GM12878 (cell line): ENCODE measurements around the gene GRHL1. TPM values are rescaled to one million over a fixed set of nuclear protein-coding genes. Genes with fewer than 3 reads are reported as not detected.

Source experiments
- ATAC-seq: fragments of 200-7000 bp; cut with Tn5 transposase; 3 replicates; pipeline ENCODE4 v1.9.1; 2020; ENCODE audit warnings: mild to moderate bottlenecking, moderate library complexity
- BruUV-seq: library from RNA; stranded (reverse); fragments of 400-500 nt; replicated peaks from 2 replicates; lab custom pipeline; 2021; lab: Mats Ljungman, UMichigan
- CTCF ChIA-PET: fragments of 300-600 bp; sonication (Branson Sonifier 250); formaldehyde crosslinking; extraction: SDS; loops from one replicate; lab custom pipeline; 2021; ENCODE audit warnings: inconsistent platforms; lab: Yijun Ruan, JAX
- POLR2A ChIA-PET: fragments of 350-600 bp; formaldehyde crosslinking; extraction: SDS; loops from one replicate; lab custom pipeline; 2021; ENCODE audit warnings: inconsistent platforms; lab: Charles Lee
- RAD21 ChIA-PET: fragments of 300-600 bp; sonication (Branson Sonifier 250); formaldehyde crosslinking; loops from one replicate; lab custom pipeline; 2023; ENCODE audit warnings: antibody characterized with exemption; ENCODE audit not compliant: unreplicated experiment; lab: Charles Lee
- SMC1A ChIA-PET: fragments of 300-600 bp; sonication (Branson Sonifier 250); formaldehyde crosslinking; loops from one replicate; lab custom pipeline; 2023; ENCODE audit not compliant: unreplicated experiment, uncharacterized antibody; lab: Charles Lee
- DNase-seq: peaks from one replicate; pipeline ENCODE4 v3.0.0-alpha.2; 2011; ENCODE audit warnings: low read depth, low spot score
- FAIRE-seq: peaks from 3 replicates; lab custom pipeline; 2011; peaks lifted over from hg19 to GRCh38; lab: Jason Lieb, UNC
- H2AFZ ChIP-seq: 2 replicates; pipeline ENCODE4 v1.6.0; 2011; ENCODE audit warnings: low read depth, low read length, control low read depth; ENCODE audit not compliant: control insufficient read depth
- H3K27ac ChIP-seq: 2 replicates; pipeline ENCODE4 v1.5.1; 2011; ENCODE audit warnings: control low read depth; ENCODE audit not compliant: control insufficient read depth, insufficient read depth
- H3K27me3 ChIP-seq, 2 experiments: replicated peaks in 1 of 2; 2 replicates each; pipeline versions ENCODE4 v1.6.0 to v1.6.1; 2011; ENCODE audit warnings: low read length in 1 of 2; ENCODE audit not compliant: control insufficient read depth in 2 of 2, insufficient read depth in 2 of 2
- H3K36me3 ChIP-seq, 2 experiments: 2 replicates each; pipeline ENCODE4 v1.5.1; 2011; ENCODE audit warnings: low read length in 1 of 2; ENCODE audit not compliant: control insufficient read depth in 2 of 2, insufficient read depth in 2 of 2
- H3K4me1 ChIP-seq: 2 replicates; pipeline ENCODE4 v1.6.1; 2011; ENCODE audit warnings: mild to moderate bottlenecking, low read length, moderate library complexity, mixed read lengths; ENCODE audit not compliant: control insufficient read depth, insufficient read depth
- H3K4me2 ChIP-seq: 2 replicates; pipeline ENCODE4 v1.6.0; 2011; ENCODE audit warnings: control low read depth; ENCODE audit not compliant: control insufficient read depth, insufficient read depth
- H3K4me3 ChIP-seq: fragments of 200-600 bp; sonication (generic); 2 replicates; pipeline ENCODE4 v1.5.1; 2016
- H3K79me2 ChIP-seq: 2 replicates; pipeline ENCODE4 v1.6.0; 2011; ENCODE audit warnings: low read length; ENCODE audit not compliant: control insufficient read depth, insufficient read depth
- H3K9ac ChIP-seq: 2 replicates; pipeline ENCODE4 v1.8.0; 2011; ENCODE audit warnings: low read length, control low read depth, mixed read lengths; ENCODE audit not compliant: control insufficient read depth, insufficient read depth
- H3K9me3 ChIP-seq: replicated peaks from 3 replicates; pipeline ENCODE4 v1.5.1; 2011; ENCODE audit warnings: mild to moderate bottlenecking, low read length; ENCODE audit not compliant: control insufficient read depth, insufficient read depth
- H4K20me1 ChIP-seq: 2 replicates; pipeline ENCODE4 v1.6.0; 2011; ENCODE audit not compliant: control insufficient read depth, insufficient read depth
- CHD1 ChIP-seq: IDR thresholded peaks from 2 replicates; pipeline ENCODE4 v1.6.1; 2012; ENCODE audit warnings: low read depth, low read length, improper control_type of control experiment
- CREB1 ChIP-seq: IDR thresholded peaks from 2 replicates; pipeline ENCODE4 v1.6.1; 2012; ENCODE audit warnings: low read depth, mild to moderate bottlenecking, inconsistent platforms
- GATAD2B ChIP-seq: fragments of 450-650 bp; conservative IDR thresholded peaks from 2 replicates; pipeline ENCODE4 v1.6.1; 2017; ENCODE audit warnings: low read depth, mild to moderate bottlenecking, moderate library complexity
- IKZF1 ChIP-seq: fragments of 450-650 bp; conservative IDR thresholded peaks from 2 replicates; pipeline ENCODE4 v1.6.1; 2017; ENCODE audit warnings: antibody characterized with exemption, mild to moderate bottlenecking
- IRF4 ChIP-seq: IDR thresholded peaks from 2 replicates; pipeline ENCODE4 v1.6.1; 2011; ENCODE audit warnings: low read depth, low read length
- KAT2A ChIP-seq: conservative IDR thresholded peaks from 2 replicates; pipeline ENCODE4 v1.6.1; 2011; ENCODE audit warnings: low read depth, low read length; ENCODE audit not compliant: control insufficient read depth
- MYB ChIP-seq: fragments of 150-350 bp; IDR thresholded peaks from 2 replicates; pipeline ENCODE4 v1.6.1; 2014; ENCODE audit warnings: mild to moderate bottlenecking, low read depth, low read length, borderline replicate concordance
- NR2C1 ChIP-seq: fragments of 450-650 bp; IDR thresholded peaks from 2 replicates; pipeline ENCODE4 v1.6.1; 2017; ENCODE audit warnings: antibody characterized with exemption, mild to moderate bottlenecking, moderate library complexity
- NR2C2 ChIP-seq: IDR thresholded peaks from 2 replicates; pipeline ENCODE4 v1.6.1; 2011; ENCODE audit warnings: borderline replicate concordance, low read depth; ENCODE audit not compliant: control insufficient read depth, insufficient read length
- PAX8 ChIP-seq: fragments of 450-650 bp; IDR thresholded peaks from 2 replicates; pipeline ENCODE4 v1.6.1; 2017; ENCODE audit warnings: mild to moderate bottlenecking, moderate library complexity
- RCOR1 ChIP-seq: conservative IDR thresholded peaks from 2 replicates; pipeline ENCODE4 v1.6.1; 2012; ENCODE audit warnings: low read depth, low read length, improper control_type of control experiment
- SIX5 ChIP-seq: IDR thresholded peaks from 2 replicates; pipeline ENCODE4 v1.6.1; 2011; ENCODE audit warnings: mild to moderate bottlenecking, low read depth, low read length, moderate library complexity; ENCODE audit not compliant: severe bottlenecking
- SPI1 ChIP-seq: IDR thresholded peaks from 2 replicates; pipeline ENCODE4 v1.6.1; 2011; ENCODE audit warnings: low read depth, mild to moderate bottlenecking, low read length, moderate library complexity, borderline replicate concordance; ENCODE audit not compliant: insufficient read depth
- STAT3 ChIP-seq: IDR thresholded peaks from 2 replicates; pipeline ENCODE4 v1.6.1; 2011; ENCODE audit warnings: low read depth, low read length, improper control_type of control experiment
- TARDBP ChIP-seq: IDR thresholded peaks from 2 replicates; pipeline ENCODE4 v1.6.1; 2016; ENCODE audit warnings: borderline replicate concordance
- TBL1XR1 ChIP-seq: IDR thresholded peaks from 2 replicates; pipeline ENCODE4 v1.6.1; 2012; ENCODE audit warnings: low read depth, low read length, improper control_type of control experiment
- ZNF207 ChIP-seq: fragments of 450-650 bp; IDR thresholded peaks from 2 replicates; pipeline ENCODE4 v1.6.1; 2014; ENCODE audit warnings: antibody characterized with exemption, mild to moderate bottlenecking, borderline replicate concordance
- ZNF24 ChIP-seq: fragments of 450-650 bp; IDR thresholded peaks from 2 replicates; pipeline ENCODE4 v1.6.1; 2017; ENCODE audit warnings: antibody characterized with exemption, mild to moderate bottlenecking
- WGBS: methylation state at CpG from one replicate; pipeline ENCODE4 v1.1.6; 2016; ENCODE audit warnings: low lambda C conversion rate; ENCODE audit not compliant: insufficient replicate concordance, insufficient coverage; ENCODE audit errors: missing lambda C conversion rate; 5-methylcytosine and 5-hydroxymethylcytosine counted together
- in situ Hi-C: fragments of 300-500 bp; cut with MboI; formaldehyde crosslinking; loops from 9 replicates; pipeline ENCODE4 v1.14.3; 2018; ENCODE audit warnings: mixed read lengths
- intact Hi-C: fragments of 100-400 bp; cut with micrococcal nuclease; formaldehyde crosslinking; loops from one replicate; pipeline ENCODE4 v1.14.2; 2022; ENCODE audit not compliant: unreplicated experiment
- polyA plus RNA-seq, 11 experiments: library from polyadenylated mRNA; depleted of rRNA in 4 of 11; unstranded in 6 of 11; stranded (reverse) in 5 of 11; fragments of >200 nt; fragmentation: Nextera tagmentation in 4 of 11; fragmentation: Illumina TruSeq in 1 of 11; extraction: Ambion mirVana in 4 of 11; extraction: Trizol in 1 of 11; gene quantifications; 1 replicate in 1 of 11; 2 replicates in 10 of 11; pipeline versions ENCODE4 v1.2.1 to v1.2.3, GENCODE V29; 2011 to 2016; ENCODE audit warnings: inconsistent platforms in 2 of 11, missing spikeins in 2 of 11, low read depth in 1 of 11
- total RNA-seq, 4 experiments: library from RNA; depleted of rRNA in 3 of 4; stranded (reverse); fragments of >200 nt in 3 of 4; fragmentation: Illumina TruSeq in 1 of 4; extraction: Trizol in 1 of 4; gene quantifications; 2 replicates each; pipeline versions ENCODE4 v1.2.1 to v1.2.3, GENCODE V29; 2013 to 2021
- TF ChIP-seq, protein P1 (sequence below): fragments of 450-650 bp; conservative IDR thresholded peaks from 2 replicates; pipeline ENCODE4 v1.6.1; 2017; ENCODE audit warnings: mild to moderate bottlenecking, moderate library complexity
- TF ChIP-seq, protein P2 (sequence below): fragments of 450-650 bp; IDR thresholded peaks from 2 replicates; pipeline ENCODE4 v1.6.1; 2017; ENCODE audit warnings: mild to moderate bottlenecking, moderate library complexity

The GRHL1 gene
- total and polyA plus RNA-seq, 10 of the 15 experiments (the other 5 are each of a cell fraction or from before 2014, with no cell fraction given) = 0.09 to 0.81 (median 0.28) TPM; not detected in 1

DNA sequence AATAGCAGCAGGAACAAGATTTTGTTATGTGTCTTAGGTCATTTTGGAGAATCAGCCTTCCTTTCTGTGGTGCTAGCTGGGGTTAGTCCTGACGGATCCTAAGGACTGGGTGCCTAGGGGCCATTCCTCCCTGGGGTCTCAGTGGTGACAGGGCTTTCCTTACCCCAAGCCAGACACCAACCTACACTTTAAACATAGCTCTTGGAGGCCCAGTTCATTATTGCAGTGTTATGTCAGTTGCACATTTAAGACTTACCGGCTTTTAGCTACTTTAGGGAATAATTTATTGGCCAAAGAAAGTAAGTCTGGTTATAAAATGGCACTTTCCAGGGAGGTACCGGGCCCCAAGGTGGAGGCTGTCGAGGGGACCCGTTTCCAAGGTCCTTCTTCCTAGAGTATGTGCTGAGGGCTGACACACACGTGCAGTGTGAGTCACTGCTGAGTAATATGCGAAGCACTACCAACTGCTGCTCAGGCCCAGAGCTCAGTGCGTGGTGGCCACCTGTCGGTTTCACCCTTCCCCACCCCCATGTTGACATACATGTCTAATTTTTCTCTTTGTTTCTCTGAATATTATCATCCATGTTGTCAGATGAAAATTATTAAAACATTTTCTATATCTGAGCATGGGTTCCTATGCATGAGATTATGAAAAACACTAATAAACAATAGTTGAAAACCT, 37.0 kb upstream of the GRHL1 start (continued):
- TF ChIP-seq IRF4 (peak; percentile 98), SPI1 (no peak), NR2C2 (no peak), NR2C1 (no peak), IKZF1 (peak; percentile 55), CREB1 (peak; percentile 62), PAX8 (no peak), ZNF24 (no peak), SIX5 (no peak)

DNA sequence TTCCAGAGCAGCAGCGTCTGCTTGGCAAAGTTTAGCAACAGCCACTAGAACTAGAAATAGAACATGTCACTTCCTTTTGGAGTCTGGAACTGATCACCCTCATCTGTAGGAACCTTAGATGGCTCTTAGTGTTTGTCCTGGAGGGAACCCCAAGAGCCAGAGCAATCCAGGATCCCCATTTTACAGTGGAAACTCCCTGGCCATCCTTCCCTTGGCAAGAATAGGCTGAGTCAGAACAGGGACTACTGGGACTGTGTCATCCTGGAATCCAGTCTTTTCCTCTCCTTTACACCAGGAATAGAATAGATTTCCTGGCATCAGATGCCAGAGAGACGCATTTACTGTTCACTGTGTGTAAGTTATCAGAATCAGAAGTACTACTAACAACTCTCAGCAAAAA, 33.2 kb upstream of the GRHL1 start:
- no peaks in the 10 kb centered on the region for H3K9me3 ChIP-seq
- no peak for DNase-seq
- in situ Hi-C loops = no loop called here
- H3K4me3 ChIP-seq = no peak overlapping the region
- no peak overlapping the region for H3K9ac ChIP-seq
- intact Hi-C loops = no loop called here
- ChIA-PET SMC1A (no interaction called here), RAD21 (no interaction called here), CTCF (no interaction called here), POLR2A (no interaction called here)
- H3K4me2 ChIP-seq = no peak overlapping the region
- BruUV-seq = no TSS peak
- H3K79me2 ChIP-seq = no peaks in the 10 kb centered on the region
- WGBS = 96% methylated on average over 2 of the region's 2 CpGs
- H3K4me1 ChIP-seq = peaks cover 9% of the 10 kb centered on the region
- no peak overlapping the region for H3K27ac ChIP-seq
- H4K20me1 ChIP-seq = no peaks in the 10 kb centered on the region
- no peaks in the 10 kb centered on the region for H3K27me3 ChIP-seq
- H3K36me3 ChIP-seq = peaks cover 0 to 2% of the 10 kb centered on the region in 2 experiments
- no peak for FAIRE-seq
- no peak overlapping the region for H2AFZ ChIP-seq
- no peak for ATAC-seq
- no peak for TF ChIP-seq RCOR1
- no peak for TF ChIP-seq KAT2A
- TF ChIP-seq, protein P1, sequence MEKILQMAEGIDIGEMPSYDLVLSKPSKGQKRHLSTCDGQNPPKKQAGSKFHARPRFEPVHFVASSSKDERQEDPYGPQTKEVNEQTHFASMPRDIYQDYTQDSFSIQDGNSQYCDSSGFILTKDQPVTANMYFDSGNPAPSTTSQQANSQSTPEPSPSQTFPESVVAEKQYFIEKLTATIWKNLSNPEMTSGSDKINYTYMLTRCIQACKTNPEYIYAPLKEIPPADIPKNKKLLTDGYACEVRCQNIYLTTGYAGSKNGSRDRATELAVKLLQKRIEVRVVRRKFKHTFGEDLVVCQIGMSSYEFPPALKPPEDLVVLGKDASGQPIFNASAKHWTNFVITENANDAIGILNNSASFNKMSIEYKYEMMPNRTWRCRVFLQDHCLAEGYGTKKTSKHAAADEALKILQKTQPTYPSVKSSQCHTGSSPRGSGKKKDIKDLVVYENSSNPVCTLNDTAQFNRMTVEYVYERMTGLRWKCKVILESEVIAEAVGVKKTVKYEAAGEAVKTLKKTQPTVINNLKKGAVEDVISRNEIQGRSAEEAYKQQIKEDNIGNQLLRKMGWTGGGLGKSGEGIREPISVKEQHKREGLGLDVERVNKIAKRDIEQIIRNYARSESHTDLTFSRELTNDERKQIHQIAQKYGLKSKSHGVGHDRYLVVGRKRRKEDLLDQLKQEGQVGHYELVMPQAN = no peak
- TF ChIP-seq GATAD2B = no peak
- no peak for TF ChIP-seq CHD1
- TF ChIP-seq, protein P2, sequence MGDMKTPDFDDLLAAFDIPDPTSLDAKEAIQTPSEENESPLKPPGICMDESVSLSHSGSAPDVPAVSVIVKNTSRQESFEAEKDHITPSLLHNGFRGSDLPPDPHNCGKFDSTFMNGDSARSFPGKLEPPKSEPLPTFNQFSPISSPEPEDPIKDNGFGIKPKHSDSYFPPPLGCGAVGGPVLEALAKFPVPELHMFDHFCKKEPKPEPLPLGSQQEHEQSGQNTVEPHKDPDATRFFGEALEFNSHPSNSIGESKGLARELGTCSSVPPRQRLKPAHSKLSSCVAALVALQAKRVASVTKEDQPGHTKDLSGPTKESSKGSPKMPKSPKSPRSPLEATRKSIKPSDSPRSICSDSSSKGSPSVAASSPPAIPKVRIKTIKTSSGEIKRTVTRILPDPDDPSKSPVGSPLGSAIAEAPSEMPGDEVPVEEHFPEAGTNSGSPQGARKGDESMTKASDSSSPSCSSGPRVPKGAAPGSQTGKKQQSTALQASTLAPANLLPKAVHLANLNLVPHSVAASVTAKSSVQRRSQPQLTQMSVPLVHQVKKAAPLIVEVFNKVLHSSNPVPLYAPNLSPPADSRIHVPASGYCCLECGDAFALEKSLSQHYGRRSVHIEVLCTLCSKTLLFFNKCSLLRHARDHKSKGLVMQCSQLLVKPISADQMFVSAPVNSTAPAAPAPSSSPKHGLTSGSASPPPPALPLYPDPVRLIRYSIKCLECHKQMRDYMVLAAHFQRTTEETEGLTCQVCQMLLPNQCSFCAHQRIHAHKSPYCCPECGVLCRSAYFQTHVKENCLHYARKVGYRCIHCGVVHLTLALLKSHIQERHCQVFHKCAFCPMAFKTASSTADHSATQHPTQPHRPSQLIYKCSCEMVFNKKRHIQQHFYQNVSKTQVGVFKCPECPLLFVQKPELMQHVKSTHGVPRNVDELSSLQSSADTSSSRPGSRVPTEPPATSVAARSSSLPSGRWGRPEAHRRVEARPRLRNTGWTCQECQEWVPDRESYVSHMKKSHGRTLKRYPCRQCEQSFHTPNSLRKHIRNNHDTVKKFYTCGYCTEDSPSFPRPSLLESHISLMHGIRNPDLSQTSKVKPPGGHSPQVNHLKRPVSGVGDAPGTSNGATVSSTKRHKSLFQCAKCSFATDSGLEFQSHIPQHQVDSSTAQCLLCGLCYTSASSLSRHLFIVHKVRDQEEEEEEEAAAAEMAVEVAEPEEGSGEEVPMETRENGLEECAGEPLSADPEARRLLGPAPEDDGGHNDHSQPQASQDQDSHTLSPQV = no peak
- TF ChIP-seq ZNF207 = no peak
- no peak for TF ChIP-seq TARDBP
- TF ChIP-seq TBL1XR1 = no peak
- no peak for TF ChIP-seq STAT3
- TF ChIP-seq MYB = no peak
